IMR-90 (cell line): Measurements from ENCODE around the gene C1QTNF7. TPM values are rescaled to one million over a fixed set of nuclear protein-coding genes. Genes with fewer than 3 reads are reported as not detected.

ENCODE experiments used
- ATAC-seq: fragments of 200-7000 bp; cut with Tn5 transposase; 2 replicates; pipeline ENCODE4 v1.9.1; 2020; ENCODE audit warnings: low read depth, mild to moderate bottlenecking, moderate library complexity
- BruUV-seq: library from RNA; stranded (reverse); fragments of 400-500 nt; replicated peaks from 2 replicates; lab custom pipeline; 2021; lab: Mats Ljungman, UMichigan
- CTCF ChIA-PET: fragments of 300-600 bp; formaldehyde crosslinking; extraction: SDS; loops from one replicate; lab custom pipeline; 2021; ENCODE audit warnings: antibody characterized with exemption; lab: Yijun Ruan, JAX
- POLR2A ChIA-PET: fragments of 300-600 bp; sonication (Branson Sonifier 250); formaldehyde crosslinking; loops from one replicate; lab custom pipeline; 2022; ENCODE audit warnings: antibody characterized with exemption; ENCODE audit not compliant: unreplicated experiment; lab: Charles Lee
- DNase-seq: peaks from one replicate; pipeline ENCODE4 v3.0.0; 2013
- H2AFZ ChIP-seq: replicated peaks from 2 replicates; pipeline ENCODE3; 2013; ENCODE audit warnings: low read length, mild to moderate bottlenecking; ENCODE audit not compliant: poor library complexity
- H2AK5ac ChIP-seq: 2 replicates; pipeline ENCODE4 v1.6.1; 2013; ENCODE audit warnings: low read depth, low read length, inconsistent platforms
- H2AK9ac ChIP-seq: replicated peaks from 2 replicates; pipeline ENCODE3; 2013; ENCODE audit warnings: mild to moderate bottlenecking, low read depth, low read length, moderate library complexity; ENCODE audit not compliant: poor library complexity
- H2BK120ac ChIP-seq: 2 replicates; pipeline ENCODE4 v1.6.1; 2013; ENCODE audit warnings: low read depth, low read length, inconsistent platforms
- H2BK15ac ChIP-seq: 3 replicates; pipeline ENCODE4 v1.6.1; 2013; ENCODE audit warnings: low read depth, low read length, inconsistent platforms
- H2BK20ac ChIP-seq: 2 replicates; pipeline ENCODE4 v1.6.1; 2013; ENCODE audit warnings: low read depth, mild to moderate bottlenecking, inconsistent platforms, low read length, moderate library complexity
- H2BK5ac ChIP-seq: 2 replicates; pipeline ENCODE4 v1.6.1; 2013; ENCODE audit warnings: mild to moderate bottlenecking, low read depth, low read length, inconsistent platforms; ENCODE audit not compliant: poor library complexity, severe bottlenecking
- H3K14ac ChIP-seq: replicated peaks from 2 replicates; pipeline ENCODE4 v1.6.1; 2013; ENCODE audit warnings: low read depth, low read length, inconsistent platforms
- H3K18ac ChIP-seq: 2 replicates; pipeline ENCODE4 v1.6.1; 2013; ENCODE audit warnings: low read depth, low read length, control low read depth
- H3K23ac ChIP-seq: 2 replicates; pipeline ENCODE4 v1.6.1; 2013; ENCODE audit warnings: low read depth, low read length, inconsistent platforms
- H3K27ac ChIP-seq: 2 replicates; pipeline ENCODE4 v1.5.1; 2013; ENCODE audit warnings: mild to moderate bottlenecking, control low read depth, low read length; ENCODE audit not compliant: insufficient read depth
- H3K27me3 ChIP-seq: 2 replicates; pipeline ENCODE4 v1.6.1; 2013; ENCODE audit warnings: low read length; ENCODE audit not compliant: control insufficient read depth, insufficient read depth
- H3K36me3 ChIP-seq: 2 replicates; pipeline ENCODE4 v1.6.1; 2013; ENCODE audit warnings: low read length, mixed read lengths; ENCODE audit not compliant: control insufficient read depth, insufficient read depth
- H3K4ac ChIP-seq: 2 replicates; pipeline ENCODE4 v1.6.1; 2013; ENCODE audit warnings: low read depth, low read length, inconsistent platforms
- H3K4me1 ChIP-seq: 2 replicates; pipeline ENCODE4 v1.6.1; 2013; ENCODE audit warnings: low read length, mixed read lengths; ENCODE audit not compliant: control insufficient read depth, insufficient read depth
- H3K4me2 ChIP-seq: 2 replicates; pipeline ENCODE4 v1.6.1; 2013; ENCODE audit warnings: low read depth, mild to moderate bottlenecking, control low read depth, low read length, moderate library complexity
- H3K4me3 ChIP-seq: 2 replicates; pipeline ENCODE4 v1.5.1; 2013; ENCODE audit warnings: low read depth, mild to moderate bottlenecking, control low read depth, low read length, moderate library complexity; ENCODE audit not compliant: insufficient read depth
- H3K56ac ChIP-seq: 2 replicates; pipeline ENCODE4 v1.6.1; 2013; ENCODE audit warnings: low read length, inconsistent platforms; ENCODE audit not compliant: insufficient read depth; ENCODE audit errors: extremely low read depth
- H3K79me1 ChIP-seq, 2 experiments: 2 replicates each; pipeline ENCODE4 v1.6.1; 2013; ENCODE audit warnings: low read length in 2 of 2, inconsistent platforms in 1 of 2, low read depth in 1 of 2
- H3K9ac ChIP-seq: 2 replicates; pipeline ENCODE4 v1.6.1; 2013; ENCODE audit warnings: low read depth, low read length, control low read depth
- H3K9me1 ChIP-seq: 2 replicates; pipeline ENCODE4 v1.6.1; 2013; ENCODE audit warnings: low read length, inconsistent platforms; ENCODE audit not compliant: insufficient read depth
- H3K9me3 ChIP-seq: 2 replicates; pipeline ENCODE4 v1.6.1; 2013; ENCODE audit warnings: low read length; ENCODE audit not compliant: control insufficient read depth, insufficient read depth
- H4K20me1 ChIP-seq: 2 replicates; pipeline ENCODE4 v1.6.1; 2013; ENCODE audit warnings: low read length, inconsistent platforms; ENCODE audit not compliant: insufficient read depth
- H4K5ac ChIP-seq: 2 replicates; pipeline ENCODE4 v1.6.1; 2013; ENCODE audit warnings: mild to moderate bottlenecking, low read depth, low read length, control low read depth
- H4K8ac ChIP-seq, 2 experiments: 2 replicates each; pipeline ENCODE4 v1.6.1; 2013; ENCODE audit warnings: low read depth in 2 of 2, low read length in 2 of 2, control low read depth in 1 of 2, inconsistent platforms in 1 of 2
- H4K91ac ChIP-seq: 2 replicates; pipeline ENCODE4 v1.6.1; 2013; ENCODE audit warnings: low read depth, low read length, inconsistent platforms; ENCODE audit not compliant: insufficient read depth
- CTCF ChIP-seq: conservative IDR thresholded peaks from 2 replicates; pipeline ENCODE4 v1.5.1; 2012; ENCODE audit warnings: mild to moderate bottlenecking, low read depth, low read length, improper control_type of control experiment
- POLR2A ChIP-seq: IDR thresholded peaks from 2 replicates; pipeline ENCODE4 v1.6.1; 2012; ENCODE audit warnings: mild to moderate bottlenecking, low read depth, low read length
- WGBS, 2 experiments: methylation state at CpG; one replicate each; pipeline versions ENCODE4 v1.1.5 to v1.1.7; 2013; ENCODE audit warnings: missing lambda C conversion rate in 2 of 2; ENCODE audit not compliant: insufficient read length in 1 of 2; ENCODE audit errors: extremely low coverage in 2 of 2; 5-methylcytosine and 5-hydroxymethylcytosine counted together
- dilution Hi-C: fragments of 300-500 bp; cut with HindIII; formaldehyde crosslinking; loops from one replicate; pipeline ENCODE4 v1.14.3; 2018; ENCODE audit warnings: low sequenced_read_pairs; ENCODE audit not compliant: unreplicated experiment
- in situ Hi-C: fragments of 300-500 bp; cut with MboI; formaldehyde crosslinking; loops from 3 replicates; pipeline ENCODE4 v1.14.3; 2019; ENCODE audit warnings: low sequenced_read_pairs, inconsistent platforms, mixed read lengths
- intact Hi-C: fragments of 100-400 bp; cut with micrococcal nuclease; formaldehyde crosslinking; loops from 2 replicates; pipeline ENCODE4 v1.10.0; 2022
- microRNA-seq, 2 experiments: library from miRNA; stranded (forward) in 1 of 2; unstranded in 1 of 2; fragments of 10-50 nt in 1 of 2; fragments of <30 nt in 1 of 2; gene quantifications in 1 of 2; microRNA quantifications in 1 of 2; one replicate each; pipeline versions ENCODE3 to v1.1.0; 2013 to 2020; ENCODE audit not compliant: insufficient read depth in 1 of 2, insufficient read length in 1 of 2, unreplicated experiment in 1 of 2
- polyA plus RNA-seq, 3 experiments: library from polyadenylated mRNA; depleted of rRNA; stranded (reverse); fragments of >200 nt; gene quantifications; 2 replicates each; pipeline ENCODE4 v1.2.3, GENCODE V29; 2012; ENCODE audit warnings: low replicate concordance in 1 of 3
- small RNA-seq, 5 experiments: library from RNA; depleted of rRNA; stranded (forward); fragments of <200 nt; gene quantifications; one replicate each; pipeline ENCODE3, GENCODE V24; 2012
- total RNA-seq: library from RNA; depleted of rRNA; stranded (reverse); fragments of >200 nt; gene quantifications from 2 replicates; pipeline ENCODE4 v1.2.3, GENCODE V29; 2012; rRNA removed

C1QTNF7 gene
- total and polyA plus RNA-seq, 2 of the 4 experiments (the other 2 are of a cell fraction), result 0.12 to 0.18 TPM

GRCh38 chr4:15495621-15496020 is 67.8 kb downstream of the C1QTNF7 start:
- Histone ChIP-seq H3K36me3 (no peaks in the 10 kb centered on the region), H3K27ac (no peak overlapping the region), H4K91ac (no peak overlapping the region), H3K4ac (no peak overlapping the region), H3K79me1 (peaks cover 7 to 17% of the 10 kb centered on the region in 2 experiments; a peak in 3 of 4 replicates), H2AK9ac (no peak overlapping the region), H2AK5ac (no peak overlapping the region), H3K14ac (no peak overlapping the region), H2BK120ac (no peak overlapping the region), H3K9ac (no peak overlapping the region), H3K9me3 (peaks cover 3% of the 10 kb centered on the region; the same call in 1 of the 2 replicates), H4K20me1 (no peaks in the 10 kb centered on the region), H2BK20ac (no peak overlapping the region), H3K18ac (no peak overlapping the region), H2AFZ (no peak overlapping the region), H2BK5ac (no peak overlapping the region), H3K56ac (no peak overlapping the region), H3K4me3 (no peak overlapping the region), H4K5ac (no peak overlapping the region), H3K27me3 (no peaks in the 10 kb centered on the region), H3K4me1 (peaks cover 2% of the 10 kb centered on the region; the same call in 1 of the 2 replicates), H4K8ac (no peak overlapping the region), H3K23ac (no peak overlapping the region), H3K4me2 (no peak overlapping the region), H3K9me1 (peaks cover 3% of the 10 kb centered on the region; the same call in 1 of the 2 replicates), H2BK15ac (no peak overlapping the region)
- in situ Hi-C loops (loop anchor here (25.0 kb wide), 1 partner anchor 717 kb away; no protein-coding TSS in a partner anchor), intact Hi-C loops (no loop called here), dilution Hi-C loops (no loop called here)
- ATAC-seq (no peak), DNase-seq (no peak)
- ChIA-PET POLR2A (no interaction called here), CTCF (no interaction called here)
- no CpG with 5 or more reads among the region's 1 CpG for WGBS, 2 experiments
- BruUV-seq, result no TSS peak
- TF ChIP-seq CTCF, result no peak
- TF ChIP-seq POLR2A, result no peak

Small RNA genes within 50 kb of the gene (microRNA-seq; reads per million reads assigned to microRNA genes)
- gene AC007016.1 (ENCODE audit: insufficient read depth, insufficient read length), result not detected

Small RNA genes within 50 kb of the gene (small RNA-seq; reads per million reads assigned to genes)
- 0 reads per million in 5 experiments for gene AC007016.1

Other genes with a start within 250 kb of the C1QTNF7 start
- gene CC2D2A, start 41.8 kb downstream of the C1QTNF7 start, total RNA-seq, result 21.9 and 26.3 TPM in 2 replicates
- gene CC2D2A, start 41.8 kb downstream of the C1QTNF7 start, polyA plus RNA-seq (2012; rRNA removed), result 16.7 and 20.8 TPM in 2 replicates
- gene FBXL5, start 227.3 kb downstream of the C1QTNF7 start, total RNA-seq, result 62.6 and 91.9 TPM in 2 replicates
- gene FBXL5, start 227.3 kb downstream of the C1QTNF7 start, polyA plus RNA-seq (2012; rRNA removed), result 18.6 and 20.3 TPM in 2 replicates